ENCODE results near the gene P4HTM. TPM values are rescaled to one million over a fixed set of nuclear protein-coding genes. Genes with fewer than 3 reads are reported as not detected.

Gene P4HTM
- total and polyA plus RNA-seq, 2 of the 4 experiments (the other 2 are of a cell fraction) = 10.4 to 26.1 TPM

GRCh38 chr3:49028673-49029562 is 38.9 kb downstream of the P4HTM start, which contains the start of gene IMPDH2:
IMPDH2 (minus strand) TSS chr3:49029398; CDS start chr3:49029350, 48 bp downstream.
- no peak within 1 kb of the TSS for H2BK20ac ChIP-seq (ENCODE audit: low read depth, low read length)
- ChIA-PET CTCF (no interaction called here), POLR2A (ENCODE audit: unreplicated experiment) (interaction anchor here (0.5 to 0.7 kb wide), 4 partner anchors 9 to 664 kb away, joined by 3 to 7 read pairs (median 4); no protein-coding TSS in a partner anchor)
- H4K5ac ChIP-seq (ENCODE audit: low read depth, low read length) = peak within 1 kb of the TSS; percentile 71
- peak within 1 kb of the TSS; percentile 62 for H3K4me3 ChIP-seq (ENCODE audit: insufficient read depth, low read depth, low read length)
- peak within 1 kb of the TSS; percentile 76 for H3K23ac ChIP-seq (ENCODE audit: low read depth, low read length)
- TF ChIP-seq MAFK (IDR thresholded peaks at IDR 0.05; ENCODE audit: low read depth, low read length) = no peak
- TF ChIP-seq MXI1 (IDR thresholded peaks at IDR 0.05; ENCODE audit: borderline replicate concordance, low read depth, low read length) = peak; percentile 68
- 0 out of 2 replicates have a peak, but pooled peaks have one; percentile 35 for TF ChIP-seq CHD1 (IDR thresholded peaks at IDR 0.05; ENCODE audit: low read depth, low read length)
- peak; percentile 23; the same call in 1 of the 2 replicates for TF ChIP-seq FOS (IDR thresholded peaks at IDR 0.05; ENCODE audit: low read depth, low read length)
- peak; percentile 97 for TF ChIP-seq CEBPB (IDR thresholded peaks at IDR 0.05; ENCODE audit: low read depth, low read length)
- TF ChIP-seq MAZ (IDR thresholded peaks at IDR 0.05; ENCODE audit: borderline replicate concordance, low read depth, low read length) = peak; percentile 81; the same call in 1 of the 2 replicates
- TF ChIP-seq, protein P1, sequence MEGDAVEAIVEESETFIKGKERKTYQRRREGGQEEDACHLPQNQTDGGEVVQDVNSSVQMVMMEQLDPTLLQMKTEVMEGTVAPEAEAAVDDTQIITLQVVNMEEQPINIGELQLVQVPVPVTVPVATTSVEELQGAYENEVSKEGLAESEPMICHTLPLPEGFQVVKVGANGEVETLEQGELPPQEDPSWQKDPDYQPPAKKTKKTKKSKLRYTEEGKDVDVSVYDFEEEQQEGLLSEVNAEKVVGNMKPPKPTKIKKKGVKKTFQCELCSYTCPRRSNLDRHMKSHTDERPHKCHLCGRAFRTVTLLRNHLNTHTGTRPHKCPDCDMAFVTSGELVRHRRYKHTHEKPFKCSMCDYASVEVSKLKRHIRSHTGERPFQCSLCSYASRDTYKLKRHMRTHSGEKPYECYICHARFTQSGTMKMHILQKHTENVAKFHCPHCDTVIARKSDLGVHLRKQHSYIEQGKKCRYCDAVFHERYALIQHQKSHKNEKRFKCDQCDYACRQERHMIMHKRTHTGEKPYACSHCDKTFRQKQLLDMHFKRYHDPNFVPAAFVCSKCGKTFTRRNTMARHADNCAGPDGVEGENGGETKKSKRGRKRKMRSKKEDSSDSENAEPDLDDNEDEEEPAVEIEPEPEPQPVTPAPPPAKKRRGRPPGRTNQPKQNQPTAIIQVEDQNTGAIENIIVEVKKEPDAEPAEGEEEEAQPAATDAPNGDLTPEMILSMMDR (conservative IDR thresholded peaks at IDR 0.05; ENCODE audit: low read depth, low read length) = 0 out of 2 replicates have a peak, but pooled peaks have one; percentile 6
- TF ChIP-seq BHLHE40 (IDR thresholded peaks at IDR 0.05; ENCODE audit: low read depth, low read length) = no peak
- TF ChIP-seq POLR2A (IDR thresholded peaks at IDR 0.05; ENCODE audit: low read depth, low read length) = peak; percentile 98
- peak; percentile 4; the same call in 1 of the 2 replicates for TF ChIP-seq SMC3 (IDR thresholded peaks at IDR 0.05; ENCODE audit: low read depth, low read length)
- TF ChIP-seq RAD21 (IDR thresholded peaks at IDR 0.05; ENCODE audit: low read length) = no peak
- DNase-seq (peak; percentile 91), ATAC-seq (ENCODE audit: low read depth) (peak; percentile 95)
- H3K14ac ChIP-seq (replicated peaks; ENCODE audit: low read depth, low read length) = peak within 1 kb of the TSS; percentile 97
- peaks cover 62% of the 10 kb centered on the region for H3K36me3 ChIP-seq (ENCODE audit: control insufficient read depth, insufficient read depth, low read length)
- H3K9me1 ChIP-seq (ENCODE audit: insufficient read depth, low read length) = peaks cover 32% of the 10 kb centered on the region
- H3K56ac ChIP-seq (ENCODE audit: extremely low read depth, insufficient read depth, low read length) = peak within 1 kb of the TSS; percentile 68
- BruUV-seq (replicated peaks) = no TSS peak
- peak within 1 kb of the TSS; percentile 98 for H3K4me2 ChIP-seq (ENCODE audit: low read depth, low read length)
- peak within 1 kb of the TSS; percentile 100 for H2AK9ac ChIP-seq (replicated peaks; ENCODE audit: low read depth, low read length, poor library complexity)
- in situ Hi-C loops (cut with MboI; ENCODE audit: low sequenced_read_pairs) = no loop called here
- H2BK120ac ChIP-seq (ENCODE audit: low read depth, low read length) = no peak within 1 kb of the TSS
- intact Hi-C loops (cut with micrococcal nuclease) = no loop called here
- H3K9me3 ChIP-seq (ENCODE audit: control insufficient read depth, insufficient read depth, low read length) = no peaks in the 10 kb centered on the region
- peaks cover 7% of the 10 kb centered on the region for H3K4me1 ChIP-seq (ENCODE audit: control insufficient read depth, insufficient read depth, low read length)
- peak within 1 kb of the TSS; percentile 90 for H3K9ac ChIP-seq (ENCODE audit: low read depth, low read length)
- H2BK5ac ChIP-seq (ENCODE audit: low read depth, low read length, poor library complexity, severe bottlenecking) = peak within 1 kb of the TSS; percentile 77
- peaks cover 35 to 64% of the 10 kb centered on the region in 2 experiments for H3K79me1 ChIP-seq (ENCODE audit: low read depth in 1 of 2, low read length in 2 of 2)
- peak within 1 kb of the TSS; percentile 98 for H2AK5ac ChIP-seq (ENCODE audit: low read depth, low read length)
- H3K27ac ChIP-seq (ENCODE audit: insufficient read depth, low read length) = peak within 1 kb of the TSS; percentile 83
- peak within 1 kb of the TSS; percentile 22; the same call in 1 of the 2 replicates for H3K18ac ChIP-seq (ENCODE audit: low read depth, low read length)
- peak within 1 kb of the TSS; percentile 93 for H2AFZ ChIP-seq (replicated peaks; ENCODE audit: low read length, poor library complexity)
- 1% methylated on average over 44 of the region's 55 CpGs; no CpG with 5 or more reads in 1 of the 2 experiments for WGBS, 2 experiments (ENCODE audit: extremely low coverage in 2 of 2, insufficient read length in 1 of 2)
- H2BK15ac ChIP-seq (ENCODE audit: low read depth, low read length) = no peak within 1 kb of the TSS
- H4K8ac ChIP-seq (ENCODE audit: low read depth in 2 of 2, low read length in 2 of 2) = peak within 1 kb of the TSS; percentile 67 to 92
- H3K27me3 ChIP-seq (ENCODE audit: control insufficient read depth, insufficient read depth, low read length) = no peaks in the 10 kb centered on the region
- H4K20me1 ChIP-seq (ENCODE audit: insufficient read depth, low read length) = peaks cover 13% of the 10 kb centered on the region
- H3K4ac ChIP-seq (ENCODE audit: low read depth, low read length) = peak within 1 kb of the TSS; percentile 93
- H4K91ac ChIP-seq (ENCODE audit: insufficient read depth, low read depth, low read length) = peak within 1 kb of the TSS; percentile 82
- dilution Hi-C loops (cut with HindIII; ENCODE audit: low sequenced_read_pairs, unreplicated experiment) = no loop called here

Measured in IMR-90 (cell line).